RWPE2 (cell line): ENCODE data around the gene SLC37A3.
A peak's percentile ranks its signal among the peaks of the same experiment; 100 is the strongest.

Experiments used
- ATAC-seq: fragments of 200-7000 bp; cut with Tn5 transposase; 3 replicates; pipeline ENCODE4 v1.9.1; 2021; ENCODE audit warnings: low read depth
- DNase-seq: peaks from one replicate; pipeline ENCODE4 v3.0.0-alpha.2; 2020; ENCODE audit warnings: low spot score
- H3K27ac ChIP-seq: fragments of 450-650 bp; 2 replicates; pipeline ENCODE4 v1.5.1; 2017; ENCODE audit warnings: mild to moderate bottlenecking; ENCODE audit not compliant: poor library complexity, severe bottlenecking
- H3K27me3 ChIP-seq: fragments of 250-450 bp; sonication (Bioruptor Pico); 2 replicates; pipeline ENCODE4 v1.5.1; 2021; ENCODE audit warnings: mild to moderate bottlenecking, moderate library complexity; ENCODE audit not compliant: insufficient read depth, poor library complexity, severe bottlenecking
- H3K36me3 ChIP-seq: fragments of 250-450 bp; sonication (Bioruptor Pico); 2 replicates; pipeline ENCODE4 v1.5.1; 2020; ENCODE audit warnings: low read depth, mild to moderate bottlenecking, moderate library complexity
- H3K4me1 ChIP-seq: fragments of 250-450 bp; sonication (Bioruptor Pico); 2 replicates; pipeline ENCODE4 v1.5.1; 2021; ENCODE audit warnings: mild to moderate bottlenecking, moderate library complexity; ENCODE audit not compliant: insufficient read depth, poor library complexity, severe bottlenecking
- H3K4me3 ChIP-seq: fragments of 250-450 bp; sonication (Bioruptor Pico); 2 replicates; pipeline ENCODE4 v1.5.1; 2021; ENCODE audit warnings: mild to moderate bottlenecking, moderate library complexity; ENCODE audit not compliant: severe bottlenecking
- H3K9me3 ChIP-seq: fragments of 250-450 bp; sonication (Bioruptor Pico); 2 replicates; pipeline ENCODE4 v1.5.1; 2021; ENCODE audit warnings: mild to moderate bottlenecking, moderate library complexity; ENCODE audit not compliant: severe bottlenecking
- TF ChIP-seq, protein P1 (sequence below): fragments of 450-650 bp; IDR thresholded peaks from one replicate; pipeline ENCODE4 v1.5.1; 2017; ENCODE audit warnings: mild to moderate bottlenecking, moderate library complexity; ENCODE audit not compliant: poor library complexity, severe bottlenecking

SLC37A3 gene

DNA sequence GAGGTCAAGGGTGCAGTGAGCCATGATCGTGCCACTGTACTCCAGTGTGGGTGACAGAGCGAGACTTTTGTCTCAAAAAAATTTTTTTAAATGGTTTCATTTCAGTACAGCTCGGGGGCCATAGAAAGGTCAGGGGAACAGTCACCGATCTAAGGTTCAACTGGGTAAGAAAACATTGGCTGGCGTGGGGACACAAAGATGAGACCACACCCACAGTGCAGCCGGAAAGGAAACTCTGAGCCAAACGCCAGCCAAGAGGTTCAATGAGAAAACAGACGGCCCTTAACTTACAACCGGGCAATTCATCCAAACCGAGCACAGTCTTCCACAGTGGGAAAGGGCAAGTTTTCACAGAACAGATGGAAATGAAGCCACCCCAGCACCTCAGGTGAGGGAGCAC is 65.1 kb downstream of the SLC37A3 start:
- Histone ChIP-seq H3K9me3 (no peaks in the 10 kb centered on the region), H3K4me1 (no peaks in the 10 kb centered on the region), H3K27me3 (no peaks in the 10 kb centered on the region), H3K4me3 (no peak overlapping the region), H3K27ac (no peak overlapping the region), H3K36me3 (peaks cover 24% of the 10 kb centered on the region)
- no peak for ATAC-seq
- no peak for DNase-seq
- TF ChIP-seq, protein P1, sequence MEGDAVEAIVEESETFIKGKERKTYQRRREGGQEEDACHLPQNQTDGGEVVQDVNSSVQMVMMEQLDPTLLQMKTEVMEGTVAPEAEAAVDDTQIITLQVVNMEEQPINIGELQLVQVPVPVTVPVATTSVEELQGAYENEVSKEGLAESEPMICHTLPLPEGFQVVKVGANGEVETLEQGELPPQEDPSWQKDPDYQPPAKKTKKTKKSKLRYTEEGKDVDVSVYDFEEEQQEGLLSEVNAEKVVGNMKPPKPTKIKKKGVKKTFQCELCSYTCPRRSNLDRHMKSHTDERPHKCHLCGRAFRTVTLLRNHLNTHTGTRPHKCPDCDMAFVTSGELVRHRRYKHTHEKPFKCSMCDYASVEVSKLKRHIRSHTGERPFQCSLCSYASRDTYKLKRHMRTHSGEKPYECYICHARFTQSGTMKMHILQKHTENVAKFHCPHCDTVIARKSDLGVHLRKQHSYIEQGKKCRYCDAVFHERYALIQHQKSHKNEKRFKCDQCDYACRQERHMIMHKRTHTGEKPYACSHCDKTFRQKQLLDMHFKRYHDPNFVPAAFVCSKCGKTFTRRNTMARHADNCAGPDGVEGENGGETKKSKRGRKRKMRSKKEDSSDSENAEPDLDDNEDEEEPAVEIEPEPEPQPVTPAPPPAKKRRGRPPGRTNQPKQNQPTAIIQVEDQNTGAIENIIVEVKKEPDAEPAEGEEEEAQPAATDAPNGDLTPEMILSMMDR = no peak

DNA sequence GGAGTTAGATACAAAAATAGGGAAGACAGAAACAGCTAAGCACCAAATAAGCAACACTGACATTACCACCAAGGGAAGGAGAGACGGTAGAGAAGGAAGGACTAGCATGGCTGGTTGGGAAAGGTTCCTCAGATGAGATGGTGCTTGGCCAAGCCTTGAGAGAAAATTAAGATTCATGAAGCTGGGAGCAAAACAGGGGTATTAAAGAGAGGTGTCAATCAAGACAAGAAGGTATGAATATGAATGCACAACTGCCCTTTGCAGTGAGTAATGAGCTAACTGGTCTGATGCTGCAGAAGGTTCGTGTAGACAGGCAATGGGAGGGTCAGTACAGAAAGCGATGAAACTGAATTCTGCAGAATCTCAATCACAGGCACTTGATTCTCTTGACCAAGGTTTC is 67.7 kb downstream of the SLC37A3 start:
- Histone ChIP-seq H3K4me3 (no peak overlapping the region), H3K27me3 (no peaks in the 10 kb centered on the region), H3K4me1 (no peaks in the 10 kb centered on the region), H3K9me3 (no peaks in the 10 kb centered on the region), H3K36me3 (peaks cover 19% of the 10 kb centered on the region), H3K27ac (no peak overlapping the region)
- ATAC-seq = no peak
- TF ChIP-seq, protein P1 = no peak
- no peak for DNase-seq

DNA sequence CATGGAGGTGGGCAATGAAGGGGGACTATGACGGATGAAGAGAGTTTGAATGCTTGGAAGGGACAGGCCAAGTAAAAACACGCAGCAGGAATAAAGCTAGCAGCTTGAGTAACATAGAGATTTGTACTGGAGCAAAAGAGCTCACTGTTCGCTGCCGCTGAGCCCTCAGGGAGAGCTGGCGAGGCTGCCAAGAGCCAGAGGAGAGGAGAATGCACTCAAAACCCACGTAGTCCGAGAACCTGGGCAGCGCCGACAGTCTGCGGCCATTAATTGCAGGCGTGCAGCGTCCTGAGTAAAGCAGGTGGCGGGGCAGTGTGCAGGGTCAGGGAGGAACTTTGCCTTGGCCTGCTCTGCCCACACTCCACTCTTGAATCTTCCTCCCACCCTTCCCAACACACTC is 68.2 kb downstream of the SLC37A3 start:
- DNase-seq (no peak), ATAC-seq (no peak)
- Histone ChIP-seq H3K4me1 (no peaks in the 10 kb centered on the region), H3K27ac (no peak overlapping the region), H3K9me3 (no peaks in the 10 kb centered on the region), H3K4me3 (no peak overlapping the region), H3K36me3 (peaks cover 14% of the 10 kb centered on the region), H3K27me3 (no peaks in the 10 kb centered on the region)
- TF ChIP-seq, protein P1 = no peak

DNA sequence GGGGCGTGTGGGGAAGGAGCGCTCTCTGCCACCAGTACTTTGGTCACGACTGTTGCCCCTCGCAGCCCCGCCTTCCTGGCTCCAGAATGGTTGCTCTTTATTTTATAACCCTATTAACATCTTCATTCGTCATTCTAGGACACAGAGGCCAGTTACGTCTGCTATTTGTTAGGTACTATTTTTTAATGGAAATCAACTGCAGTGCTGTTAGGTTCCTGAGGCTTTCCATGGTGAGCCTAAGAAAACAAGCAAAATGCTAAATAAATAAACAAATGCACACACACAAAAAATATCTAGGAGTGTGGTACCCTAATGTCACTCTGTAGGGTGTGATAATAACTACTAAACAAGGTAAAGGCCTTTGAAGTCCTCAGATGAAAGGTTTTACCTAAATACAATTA is 71.1 kb downstream of the SLC37A3 start:
- no peaks in the 10 kb centered on the region for H3K36me3 ChIP-seq
- H3K9me3 ChIP-seq = no peaks in the 10 kb centered on the region
- ATAC-seq (no peak), DNase-seq (no peak)
- TF ChIP-seq, protein P1 = no peak
- H3K4me1 ChIP-seq = no peaks in the 10 kb centered on the region
- H3K27ac ChIP-seq = no peak overlapping the region
- no peak overlapping the region for H3K4me3 ChIP-seq
- H3K27me3 ChIP-seq = no peaks in the 10 kb centered on the region

DNA sequence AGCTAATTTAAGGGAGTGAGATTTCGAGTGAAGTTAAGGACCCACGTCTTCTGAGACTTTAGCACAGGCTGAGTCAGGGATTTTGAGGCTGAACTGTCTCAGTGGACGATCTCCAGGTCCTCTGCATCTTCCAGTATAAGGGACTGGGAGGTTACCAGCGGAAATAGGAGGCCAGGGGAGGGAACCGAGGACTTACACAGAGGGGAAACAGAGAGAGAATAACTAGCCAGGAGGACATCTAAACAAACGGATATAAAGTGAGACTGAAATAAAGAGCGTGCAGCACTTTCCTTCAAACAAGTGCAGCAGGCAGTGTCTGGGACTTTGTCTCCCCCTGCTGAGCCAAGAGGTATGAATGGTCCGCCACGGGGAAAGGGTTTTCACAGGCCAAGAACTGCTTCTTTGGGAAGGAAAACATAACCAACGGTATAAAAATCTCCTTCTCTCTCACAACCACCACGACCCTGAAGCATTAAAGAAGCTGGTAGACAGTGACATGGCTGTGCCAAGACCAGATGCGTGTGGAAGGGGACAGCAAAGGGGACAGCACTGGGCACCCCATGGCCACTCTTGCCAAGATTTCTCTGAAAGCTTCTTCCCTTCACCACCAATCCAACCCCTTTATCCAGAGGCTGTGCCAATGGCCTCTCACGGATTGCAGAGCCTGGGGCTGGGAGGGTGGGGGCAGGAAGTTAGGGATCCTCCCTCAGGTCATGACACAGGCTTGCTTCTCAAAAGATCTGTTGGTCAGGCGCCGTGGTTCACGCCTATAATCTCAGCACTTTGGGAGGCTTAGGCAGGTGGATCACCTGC is 72.0 kb downstream of the SLC37A3 start:
- Histone ChIP-seq H3K9me3 (no peaks in the 10 kb centered on the region), H3K36me3 (no peaks in the 10 kb centered on the region), H3K27me3 (no peaks in the 10 kb centered on the region), H3K4me3 (no peak overlapping the region), H3K27ac (no peak overlapping the region), H3K4me1 (no peaks in the 10 kb centered on the region)
- TF ChIP-seq, protein P1 = peak; percentile 79
- ATAC-seq (peak; percentile 92), DNase-seq (no peak)
